Measurements from ENCODE around the gene CACNB1. TPM values are rescaled to one million over a fixed set of nuclear protein-coding genes. Genes with fewer than 3 reads are reported as not detected.

CACNB1 gene
- total and polyA plus RNA-seq, 10 of the 15 experiments (the other 5 are each of a cell fraction or from before 2014, with no cell fraction given), result 0.06 to 15.6 (median 6.3) TPM

DNA sequence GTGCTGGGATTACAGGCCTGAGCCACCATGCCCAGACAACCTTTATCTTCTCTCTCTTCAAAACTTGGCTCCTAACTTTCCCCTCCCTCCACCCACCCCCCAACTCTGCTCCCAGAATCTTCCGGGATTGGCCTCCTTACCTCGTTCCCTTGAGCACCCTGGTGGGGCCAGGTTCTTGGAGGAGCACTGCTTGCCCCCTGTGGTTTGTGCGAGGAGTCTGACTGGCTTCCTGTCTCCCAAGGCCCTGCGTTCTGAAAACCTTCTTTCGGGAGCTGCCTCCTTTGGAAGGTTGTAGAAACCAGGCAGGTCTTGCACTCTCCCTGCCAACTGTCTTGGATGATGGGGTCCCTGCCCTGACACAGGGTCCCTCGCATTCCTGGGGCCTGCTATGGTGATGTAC, 65.9 kb downstream of the CACNB1 start:
- intact Hi-C loops (cut with micrococcal nuclease; ENCODE audit: unreplicated experiment), result no loop called here
- H3K9ac ChIP-seq (ENCODE audit: control insufficient read depth, insufficient read depth, low read length), result no peak overlapping the region
- H4K20me1 ChIP-seq (ENCODE audit: control insufficient read depth, insufficient read depth), result no peaks in the 10 kb centered on the region
- 24% methylated on average over 6 of the region's 6 CpGs for WGBS (ENCODE audit: insufficient coverage, insufficient replicate concordance, low lambda C conversion rate, missing lambda C conversion rate)
- in situ Hi-C loops (cut with MboI), result no loop called here
- H3K79me2 ChIP-seq (ENCODE audit: control insufficient read depth, insufficient read depth, low read length), result no peaks in the 10 kb centered on the region
- no peaks in the 10 kb centered on the region for H3K9me3 ChIP-seq (replicated peaks; ENCODE audit: control insufficient read depth, insufficient read depth, low read length)
- no peak for ATAC-seq
- no peak overlapping the region for H3K4me2 ChIP-seq (ENCODE audit: control insufficient read depth, insufficient read depth)
- no peaks in the 10 kb centered on the region for H3K36me3 ChIP-seq (ENCODE audit: control insufficient read depth in 2 of 2, insufficient read depth in 2 of 2, low read length in 1 of 2)
- no peaks in the 10 kb centered on the region; a peak in 1 of 4 replicates for H3K27me3 ChIP-seq (replicated peaks in 1 of 2; ENCODE audit: control insufficient read depth in 2 of 2, insufficient read depth in 2 of 2, low read length in 1 of 2)
- POLR2A ChIA-PET, result no interaction called here
- no peaks in the 10 kb centered on the region for H3K4me1 ChIP-seq (ENCODE audit: control insufficient read depth, insufficient read depth, low read length)
- no peak overlapping the region for H3K27ac ChIP-seq (ENCODE audit: control insufficient read depth, insufficient read depth)
- FAIRE-seq, result no peak
- SMC1A ChIA-PET (ENCODE audit: uncharacterized antibody, unreplicated experiment), result no interaction called here
- DNase-seq (ENCODE audit: low read depth, low spot score), result no peak
- no peak overlapping the region for H3K4me3 ChIP-seq
- no peak overlapping the region for H2AFZ ChIP-seq (ENCODE audit: control insufficient read depth, low read depth, low read length)
- CTCF ChIA-PET, result no interaction called here
- RAD21 ChIA-PET (ENCODE audit: unreplicated experiment), result no interaction called here
- BruUV-seq (replicated peaks), result no TSS peak
- no peak for TF ChIP-seq YY1 (IDR thresholded peaks at IDR 0.05; ENCODE audit: low read depth, low read length)
- TF ChIP-seq POLR2AphosphoS5 (IDR thresholded peaks at IDR 0.05; ENCODE audit: low read length), result no peak
- TF ChIP-seq NRF1 (conservative IDR thresholded peaks at IDR 0.05; ENCODE audit: low read depth, low read length), result no peak
- TF ChIP-seq, protein P1, sequence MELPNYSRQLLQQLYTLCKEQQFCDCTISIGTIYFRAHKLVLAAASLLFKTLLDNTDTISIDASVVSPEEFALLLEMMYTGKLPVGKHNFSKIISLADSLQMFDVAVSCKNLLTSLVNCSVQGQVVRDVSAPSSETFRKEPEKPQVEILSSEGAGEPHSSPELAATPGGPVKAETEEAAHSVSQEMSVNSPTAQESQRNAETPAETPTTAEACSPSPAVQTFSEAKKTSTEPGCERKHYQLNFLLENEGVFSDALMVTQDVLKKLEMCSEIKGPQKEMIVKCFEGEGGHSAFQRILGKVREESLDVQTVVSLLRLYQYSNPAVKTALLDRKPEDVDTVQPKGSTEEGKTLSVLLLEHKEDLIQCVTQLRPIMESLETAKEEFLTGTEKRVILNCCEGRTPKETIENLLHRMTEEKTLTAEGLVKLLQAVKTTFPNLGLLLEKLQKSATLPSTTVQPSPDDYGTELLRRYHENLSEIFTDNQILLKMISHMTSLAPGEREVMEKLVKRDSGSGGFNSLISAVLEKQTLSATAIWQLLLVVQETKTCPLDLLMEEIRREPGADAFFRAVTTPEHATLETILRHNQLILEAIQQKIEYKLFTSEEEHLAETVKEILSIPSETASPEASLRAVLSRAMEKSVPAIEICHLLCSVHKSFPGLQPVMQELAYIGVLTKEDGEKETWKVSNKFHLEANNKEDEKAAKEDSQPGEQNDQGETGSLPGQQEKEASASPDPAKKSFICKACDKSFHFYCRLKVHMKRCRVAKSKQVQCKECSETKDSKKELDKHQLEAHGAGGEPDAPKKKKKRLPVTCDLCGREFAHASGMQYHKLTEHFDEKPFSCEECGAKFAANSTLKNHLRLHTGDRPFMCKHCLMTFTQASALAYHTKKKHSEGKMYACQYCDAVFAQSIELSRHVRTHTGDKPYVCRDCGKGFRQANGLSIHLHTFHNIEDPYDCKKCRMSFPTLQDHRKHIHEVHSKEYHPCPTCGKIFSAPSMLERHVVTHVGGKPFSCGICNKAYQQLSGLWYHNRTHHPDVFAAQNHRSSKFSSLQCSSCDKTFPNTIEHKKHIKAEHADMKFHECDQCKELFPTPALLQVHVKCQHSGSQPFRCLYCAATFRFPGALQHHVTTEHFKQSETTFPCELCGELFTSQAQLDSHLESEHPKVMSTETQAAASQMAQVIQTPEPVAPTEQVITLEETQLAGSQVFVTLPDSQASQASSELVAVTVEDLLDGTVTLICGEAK (IDR thresholded peaks at IDR 0.05; ENCODE audit: borderline replicate concordance), result no peak
- no peak for TF ChIP-seq PAX8 (IDR thresholded peaks at IDR 0.05)
- TF ChIP-seq CREM (IDR thresholded peaks at IDR 0.05; ENCODE audit: low read depth), result no peak
